Measurements from ENCODE around the gene GLG1. TPM values are rescaled to one million over a fixed set of nuclear protein-coding genes. Genes with fewer than 3 reads are reported as not detected.

The GLG1 gene
- total RNA-seq, 2 experiments from 2014 or later = 58.1 to 63.8 TPM

DNA sequence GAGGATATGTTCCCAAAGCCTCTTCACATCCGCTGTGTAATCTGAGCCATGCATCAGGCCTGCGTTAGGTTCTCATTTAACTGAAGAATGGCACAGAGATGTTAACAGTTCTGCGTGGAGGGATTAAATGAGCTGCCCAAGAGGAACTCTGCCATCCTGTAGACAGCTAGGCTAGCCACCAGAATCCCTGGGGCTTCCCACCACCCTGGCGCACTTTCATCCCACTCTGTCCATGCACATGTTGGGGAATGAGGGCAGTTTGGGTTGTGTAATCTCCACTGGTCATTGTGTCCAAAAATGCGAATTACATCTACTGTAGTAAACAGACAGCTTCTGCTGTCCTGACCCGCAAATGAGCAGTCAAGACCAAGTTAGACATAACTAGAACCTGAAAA, 1.0 kb upstream of the GLG1 start:
- ChIA-PET CTCF (interaction anchor here (1.9 kb wide), 1 partner anchor 14 kb away, joined by 8 read pairs; no protein-coding TSS in a partner anchor), POLR2A (interaction anchor here (1.0 to 1.8 kb wide), 2 partner anchors 9 to 56 kb away, joined by 5 to 8 read pairs; no protein-coding TSS in a partner anchor)
- Mint-ChIP-seq H3K9me3 (no peaks in the 10 kb centered on the region), H3K4me1 (ENCODE audit: low read depth) (peaks cover 45% of the 10 kb centered on the region), H3K4me3 (peak overlapping the region; percentile 83), H3K27me3 (no peaks in the 10 kb centered on the region), H3K27ac (peak overlapping the region; percentile 18), H3K36me3 (peaks cover 2% of the 10 kb centered on the region)
- intact Hi-C loops (cut with micrococcal nuclease) = loop anchor here (1.0 to 10.0 kb wide), 6 partner anchors 18 to 243 kb away; partner anchors contain the start of gene RFWD3
- no peak for DNase-seq

DNA sequence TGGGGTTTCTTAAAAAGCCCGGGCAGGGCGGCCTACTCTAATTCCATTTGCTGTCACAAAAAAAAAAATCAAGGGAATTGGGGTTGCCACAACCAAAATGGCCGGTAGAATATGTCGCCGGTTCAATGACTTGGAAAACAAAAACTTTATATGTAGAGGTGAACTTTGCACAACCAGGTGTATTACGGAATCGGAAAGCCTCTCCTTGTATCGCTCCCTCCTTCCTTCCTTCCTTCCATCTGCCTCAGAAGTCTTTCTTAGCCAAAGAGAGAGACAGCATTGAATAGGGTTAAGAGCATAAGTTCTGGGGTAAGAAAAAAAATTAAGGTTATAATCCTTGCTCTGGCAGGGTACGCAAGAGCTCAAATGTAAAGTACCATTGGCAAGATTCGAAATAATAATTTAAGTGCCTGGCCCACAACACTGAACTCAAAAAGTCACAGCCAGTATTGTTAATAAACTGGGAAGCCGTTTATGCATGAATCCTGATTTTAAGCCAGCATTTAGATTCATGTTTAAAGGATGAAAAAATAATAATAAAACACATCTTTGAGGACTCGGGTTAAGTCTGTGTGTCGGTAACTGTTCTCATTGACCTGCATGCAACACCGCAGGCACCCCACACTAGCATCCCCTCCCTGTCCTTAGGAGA, 522 bp upstream of the GLG1 start:
- Mint-ChIP-seq H3K27ac (peak overlapping the region; percentile 83), H3K4me1 (ENCODE audit: low read depth) (peaks cover 50% of the 10 kb centered on the region)

DNA sequence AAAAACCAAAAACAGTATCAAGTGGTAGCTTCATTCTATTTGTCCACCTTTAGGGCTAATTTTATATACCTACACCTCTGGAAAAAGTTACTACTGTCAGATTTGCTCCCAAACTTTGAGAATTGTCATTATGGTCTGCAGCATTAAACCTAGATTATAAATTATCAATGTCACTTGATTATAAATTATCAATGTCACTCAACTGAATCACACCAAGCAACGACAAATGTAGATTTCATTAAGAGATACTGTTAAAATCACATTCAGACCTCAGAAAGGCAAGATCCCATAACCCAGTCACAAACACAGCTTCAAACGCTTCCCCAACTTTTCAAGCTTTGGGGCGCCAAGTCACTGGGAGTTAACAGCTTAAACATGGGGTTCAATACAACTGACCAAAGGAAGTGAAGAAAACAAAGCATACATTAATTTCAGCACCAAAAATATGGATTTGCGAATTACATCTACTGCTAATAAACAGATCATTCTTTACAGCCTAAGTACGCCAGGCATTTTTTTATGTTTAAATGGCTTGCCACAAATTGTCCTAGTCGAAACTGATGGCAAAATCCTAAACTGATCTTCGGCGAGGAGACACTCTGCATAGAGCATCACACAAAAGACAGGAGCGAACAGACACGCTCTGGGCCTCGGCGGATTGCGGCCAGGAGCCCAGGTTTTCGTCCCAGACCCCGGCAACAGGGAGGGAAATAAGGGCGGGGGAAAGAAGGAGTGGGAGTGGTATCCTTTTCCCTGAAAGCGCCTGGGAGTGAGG, 981 bp downstream of the GLG1 start:
- Mint-ChIP-seq H3K9me3 (no peaks in the 10 kb centered on the region), H3K4me3 (peak overlapping the region; percentile 83), H3K4me1 (ENCODE audit: low read depth) (peaks cover 62% of the 10 kb centered on the region), H3K36me3 (peaks cover 2% of the 10 kb centered on the region), H3K27me3 (no peaks in the 10 kb centered on the region), H3K27ac (peak overlapping the region; percentile 85)
- intact Hi-C loops (cut with micrococcal nuclease) = loop anchor here (5.0 to 10.0 kb wide), 4 partner anchors 51 to 241 kb away; no protein-coding TSS in a partner anchor
- CTCF ChIA-PET = interaction anchor here (1.2 kb wide), 1 partner anchor 9 kb away, joined by 6 read pairs; no protein-coding TSS in a partner anchor
- POLR2A ChIA-PET = interaction anchor here (1.2 to 2.3 kb wide), 3 partner anchors 11 to 21 kb away, joined by 4 to 10 read pairs (median 8); no protein-coding TSS in a partner anchor
- no peak for DNase-seq

More for the DNA sequence above, 522 bp upstream of the GLG1 start:
- CTCF ChIA-PET = interaction anchor here (1.9 kb wide), 1 partner anchor 15 kb away, joined by 8 read pairs; no protein-coding TSS in a partner anchor
- H3K27me3 Mint-ChIP-seq = no peaks in the 10 kb centered on the region
- DNase-seq = no peak
- peak overlapping the region; percentile 83 for H3K4me3 Mint-ChIP-seq
- intact Hi-C loops (cut with micrococcal nuclease) = loop anchor here (1.0 to 10.0 kb wide), 6 partner anchors 19 to 243 kb away; partner anchors contain the start of gene RFWD3
- POLR2A ChIA-PET = interaction anchor here (0.7 to 2.3 kb wide), 8 partner anchors 9 to 170 kb away, joined by 3 to 10 read pairs (median 4); partner anchors contain the start of genes MLKL and RFWD3
- H3K9me3 Mint-ChIP-seq = no peaks in the 10 kb centered on the region
- peaks cover 2% of the 10 kb centered on the region for H3K36me3 Mint-ChIP-seq

DNA sequence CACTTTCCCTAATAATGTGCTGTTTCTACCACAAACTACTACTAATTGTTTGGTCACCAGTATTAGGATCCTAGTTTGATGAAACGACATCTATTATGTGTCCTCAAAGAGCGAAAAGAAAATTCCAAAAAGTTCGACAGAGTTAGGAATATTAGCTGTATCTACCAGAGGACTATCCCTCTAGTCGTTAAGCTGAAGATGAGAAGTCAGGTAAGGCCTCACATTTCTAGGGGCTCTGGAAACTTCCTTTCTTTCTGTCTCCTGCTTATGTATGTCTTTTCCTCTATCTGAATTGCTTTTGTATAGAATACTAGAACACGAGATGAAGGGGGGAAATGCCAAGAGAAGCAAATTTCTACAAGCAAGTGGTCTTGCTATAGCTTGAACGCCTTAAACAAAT, 1.6 kb downstream of the GLG1 start:
- peaks cover 68% of the 10 kb centered on the region for H3K4me1 Mint-ChIP-seq (ENCODE audit: low read depth)
- DNase-seq = no peak
- H3K9me3 Mint-ChIP-seq = no peaks in the 10 kb centered on the region
- peaks cover 2% of the 10 kb centered on the region for H3K36me3 Mint-ChIP-seq
- peak overlapping the region; percentile 85 for H3K27ac Mint-ChIP-seq
- peak overlapping the region; percentile 83 for H3K4me3 Mint-ChIP-seq
- POLR2A ChIA-PET = interaction anchor here (2.3 kb wide), 1 partner anchor 12 kb away, joined by 10 read pairs; no protein-coding TSS in a partner anchor
- H3K27me3 Mint-ChIP-seq = no peaks in the 10 kb centered on the region
- CTCF ChIA-PET = interaction anchor here (1.2 kb wide), 1 partner anchor 8 kb away, joined by 6 read pairs; no protein-coding TSS in a partner anchor
- intact Hi-C loops (cut with micrococcal nuclease) = loop anchor here (5.0 to 10.0 kb wide), 4 partner anchors 51 to 241 kb away; no protein-coding TSS in a partner anchor

DNA sequence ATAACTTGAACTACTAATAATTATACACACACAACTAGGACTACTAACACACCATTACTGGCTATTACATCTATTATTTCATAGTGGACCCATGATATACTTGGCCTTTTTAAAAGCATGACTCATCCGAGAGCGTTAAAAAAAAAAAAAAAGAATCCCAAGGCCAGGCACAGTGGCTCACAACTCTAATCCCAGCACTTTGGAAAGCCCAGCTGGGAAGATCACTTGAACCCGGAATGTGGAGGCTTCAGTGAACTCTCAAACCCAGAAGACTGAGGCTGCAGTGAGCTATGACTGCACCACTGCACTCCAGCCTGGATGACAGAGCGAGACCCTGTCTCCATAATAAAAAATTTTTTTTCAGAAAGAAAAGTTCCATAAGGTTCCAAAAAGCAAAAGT, 3.1 kb downstream of the GLG1 start:
- H3K4me3 Mint-ChIP-seq = peak overlapping the region; percentile 23

DNA sequence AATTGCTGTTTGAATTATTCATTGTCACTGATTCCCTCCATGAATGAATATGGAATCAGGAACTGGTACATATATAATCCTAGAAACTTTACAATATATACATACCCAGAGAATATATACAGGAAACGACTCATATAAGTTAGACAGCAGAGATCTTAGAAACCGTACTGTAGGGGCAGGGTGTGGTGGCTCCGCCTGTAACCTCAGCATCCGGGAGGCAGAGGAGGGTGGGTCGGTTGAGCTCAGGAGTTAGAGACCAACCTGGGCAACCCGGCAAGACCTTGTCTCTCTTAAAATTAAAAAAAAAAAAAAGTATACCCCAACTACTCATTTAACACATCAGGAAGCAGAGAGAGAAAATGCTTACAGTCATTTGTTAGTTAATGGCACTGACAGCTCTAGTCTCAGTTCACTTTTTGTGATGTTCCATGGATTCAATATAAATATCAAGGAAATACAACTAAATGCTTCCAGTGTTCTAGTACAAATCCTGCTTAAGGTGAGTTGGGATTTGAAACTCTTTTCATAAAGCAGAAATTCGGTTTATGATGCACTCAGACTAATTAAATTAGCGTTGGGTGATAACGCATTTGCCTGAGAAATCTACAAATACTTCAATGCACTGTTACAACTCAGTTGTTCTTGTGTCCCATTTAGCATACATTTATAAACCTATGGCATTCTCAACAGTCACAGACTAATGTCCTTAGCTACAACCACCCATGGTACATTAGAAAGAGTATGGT, 5.6 kb downstream of the GLG1 start:
- Mint-ChIP-seq H3K4me3 (peak overlapping the region; percentile 37), H3K27me3 (no peaks in the 10 kb centered on the region), H3K4me1 (ENCODE audit: low read depth) (peaks cover 63% of the 10 kb centered on the region), H3K9me3 (no peaks in the 10 kb centered on the region), H3K27ac (peak overlapping the region; percentile 83), H3K36me3 (peaks cover 8% of the 10 kb centered on the region)
- POLR2A ChIA-PET = no interaction called here
- CTCF ChIA-PET = interaction anchor here (0.7 kb wide), 1 partner anchor 22 kb away, joined by 4 read pairs; no protein-coding TSS in a partner anchor
- intact Hi-C loops (cut with micrococcal nuclease) = loop anchor here (2.0 to 10.0 kb wide), 4 partner anchors 22 to 236 kb away; no protein-coding TSS in a partner anchor
- peak; percentile 83 for DNase-seq

More for the DNA sequence above, 3.1 kb downstream of the GLG1 start:
- H3K4me1 Mint-ChIP-seq (ENCODE audit: low read depth) = peaks cover 72% of the 10 kb centered on the region
- intact Hi-C loops (cut with micrococcal nuclease) = loop anchor here (10.0 kb wide), 3 partner anchors 49 to 239 kb away; no protein-coding TSS in a partner anchor
- ChIA-PET CTCF (interaction anchor here (0.6 to 0.8 kb wide), 2 partner anchors 48 to 221 kb away, joined by 3 read pairs; no protein-coding TSS in a partner anchor), POLR2A (no interaction called here)
- no peak for DNase-seq
- H3K9me3 Mint-ChIP-seq = no peaks in the 10 kb centered on the region
- H3K36me3 Mint-ChIP-seq = peaks cover 2% of the 10 kb centered on the region
- H3K27ac Mint-ChIP-seq = no peak overlapping the region
- no peaks in the 10 kb centered on the region for H3K27me3 Mint-ChIP-seq

DNA sequence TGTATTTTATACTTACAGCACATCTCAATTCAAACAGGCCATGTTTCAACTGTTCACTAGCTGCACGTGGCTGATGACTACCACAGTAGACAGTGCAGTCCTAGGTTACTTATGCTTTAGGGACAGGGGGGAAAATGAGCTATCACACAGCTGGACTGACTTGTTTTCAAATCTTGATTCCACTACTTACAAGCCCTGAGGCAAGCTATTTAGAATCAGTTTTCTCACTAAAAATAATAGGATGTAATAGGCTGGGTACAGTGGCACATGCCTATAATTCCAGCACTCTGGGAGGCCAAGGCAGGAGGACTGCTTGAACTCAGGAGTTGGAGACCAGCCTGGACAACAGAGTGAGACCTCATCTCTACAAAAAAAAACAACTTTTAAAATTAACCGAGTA, 10.3 kb downstream of the GLG1 start:
- ChIA-PET POLR2A (no interaction called here), CTCF (interaction anchor here (1.8 kb wide), 1 partner anchor 9 kb away, joined by 6 read pairs; no protein-coding TSS in a partner anchor)
- Mint-ChIP-seq H3K4me3 (no peak overlapping the region), H3K9me3 (no peaks in the 10 kb centered on the region), H3K27ac (peak overlapping the region; percentile 63), H3K4me1 (ENCODE audit: low read depth) (peaks cover 48% of the 10 kb centered on the region), H3K27me3 (no peaks in the 10 kb centered on the region), H3K36me3 (peaks cover 8% of the 10 kb centered on the region)
- DNase-seq = no peak
- intact Hi-C loops (cut with micrococcal nuclease) = no loop called here

DNA sequence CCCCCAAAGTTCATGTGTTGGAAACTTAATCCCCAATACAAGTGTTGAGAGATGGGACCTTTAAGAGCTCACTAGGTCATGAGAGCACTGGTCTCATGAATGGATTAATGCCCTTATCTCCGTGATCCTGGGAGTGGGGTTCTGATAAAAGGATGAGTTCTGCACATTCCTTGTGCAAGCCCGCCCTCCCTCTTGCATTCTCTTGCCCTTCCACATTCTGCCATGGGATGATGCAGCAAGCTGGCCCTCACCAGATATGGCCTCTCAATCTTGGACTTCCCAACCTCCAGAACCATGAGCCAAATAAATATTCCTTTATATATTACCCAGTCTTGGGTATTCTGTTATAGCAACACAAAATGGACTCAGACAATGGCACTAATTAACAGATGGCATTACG, 14.1 kb downstream of the GLG1 start:
- Mint-ChIP-seq H3K4me1 (ENCODE audit: low read depth) (peaks cover 38% of the 10 kb centered on the region), H3K9me3 (no peaks in the 10 kb centered on the region), H3K27ac (no peak overlapping the region), H3K36me3 (peaks cover 10% of the 10 kb centered on the region), H3K27me3 (no peaks in the 10 kb centered on the region), H3K4me3 (no peak overlapping the region)
- DNase-seq = no peak
- intact Hi-C loops (cut with micrococcal nuclease) = no loop called here
- POLR2A ChIA-PET = interaction anchor here (3.4 kb wide), 1 partner anchor 13 kb away, joined by 10 read pairs; the partner anchor contains the start of gene GLG1
- CTCF ChIA-PET = no interaction called here

DNA sequence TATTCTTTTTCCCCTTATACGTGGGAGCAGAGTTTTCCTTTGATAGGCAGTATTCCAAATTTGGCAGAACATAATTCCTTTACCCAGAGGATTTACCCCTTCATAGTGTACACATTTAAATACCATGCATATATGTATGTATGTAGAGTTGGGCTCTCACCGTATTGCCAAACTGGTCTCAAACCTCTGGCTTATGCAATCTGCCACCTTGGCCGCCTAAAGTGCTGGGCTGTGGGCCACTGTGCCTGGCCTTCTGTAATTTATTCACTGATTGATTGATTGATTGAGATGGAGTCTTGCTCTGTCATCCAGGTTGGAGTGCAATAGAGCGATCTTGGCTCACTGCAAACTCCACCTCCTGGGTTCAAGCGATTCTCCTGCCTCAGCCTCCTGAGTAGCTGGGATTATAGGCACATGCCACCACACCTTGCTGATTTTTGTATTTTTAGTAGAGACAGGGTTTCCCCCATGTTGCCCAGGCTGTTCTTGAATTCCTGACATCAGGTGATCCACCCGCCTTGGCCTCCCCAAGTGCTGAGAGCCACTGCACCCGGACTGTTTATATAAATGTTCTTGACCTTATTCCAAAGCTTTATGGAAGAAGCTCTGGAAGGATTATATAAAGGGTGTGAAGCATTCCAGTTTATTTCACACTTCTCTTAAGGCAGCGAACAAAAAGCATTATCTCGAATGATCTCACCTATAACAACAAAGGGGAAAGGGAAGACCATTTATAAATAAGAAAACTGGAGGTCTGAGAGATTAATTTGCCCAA, 14.9 kb downstream of the GLG1 start:
- Mint-ChIP-seq H3K27ac (no peak overlapping the region), H3K36me3 (peaks cover 10% of the 10 kb centered on the region), H3K4me3 (no peak overlapping the region), H3K27me3 (no peaks in the 10 kb centered on the region), H3K9me3 (no peaks in the 10 kb centered on the region), H3K4me1 (ENCODE audit: low read depth) (peaks cover 45% of the 10 kb centered on the region)
- POLR2A ChIA-PET = interaction anchor here (3.4 kb wide), 1 partner anchor 14 kb away, joined by 10 read pairs; the partner anchor contains the start of gene GLG1
- CTCF ChIA-PET = no interaction called here
- intact Hi-C loops (cut with micrococcal nuclease) = no loop called here
- no peak for DNase-seq

DNA sequence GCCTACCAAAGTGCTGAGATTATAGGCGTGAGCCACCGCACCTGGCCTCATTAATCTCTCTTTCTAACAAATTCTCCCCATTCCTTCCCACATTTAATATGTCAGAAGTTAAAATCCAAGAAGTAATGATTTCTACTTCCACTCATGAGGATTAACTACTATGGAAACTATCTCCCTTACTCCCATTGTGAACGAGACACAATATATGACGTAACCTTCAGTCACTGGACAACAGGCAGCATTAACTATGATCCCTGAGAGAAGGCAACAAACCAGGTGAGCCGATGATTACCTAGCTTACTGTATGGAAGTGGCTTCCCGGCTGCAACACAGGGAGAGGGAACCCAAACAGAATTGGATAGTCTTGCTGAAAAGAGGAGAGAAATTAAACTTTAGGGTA, 20.0 kb downstream of the GLG1 start:
- Mint-ChIP-seq H3K27me3 (no peaks in the 10 kb centered on the region), H3K27ac (no peak overlapping the region), H3K4me1 (ENCODE audit: low read depth) (peaks cover 54% of the 10 kb centered on the region), H3K9me3 (no peaks in the 10 kb centered on the region), H3K36me3 (peaks cover 2% of the 10 kb centered on the region), H3K4me3 (no peak overlapping the region)
- CTCF ChIA-PET = interaction anchor here (2.2 kb wide), 1 partner anchor 19 kb away, joined by 5 read pairs; no protein-coding TSS in a partner anchor
- no peak for DNase-seq
- intact Hi-C loops (cut with micrococcal nuclease) = no loop called here
- POLR2A ChIA-PET = no interaction called here
